HG03108 (cell line): ENCODE data around the gene GRK6.

ENCODE experiments used
- ATAC-seq: cut with Tn5 transposase; IDR thresholded peaks from one replicate; pipeline ENCODE4 v1.9.1; 2021; ENCODE audit warnings: moderate library complexity; ENCODE audit not compliant: unreplicated experiment

GRK6 gene

GRCh38 chr5:177426566-177427210, at the start of gene GRK6:
Gene GRK6 (plus strand): TSS chr5:177426676. CDS start chr5:177426846, 170 bp downstream.
- ATAC-seq = peak; percentile 3

- no peak for ATAC-seq
Measured at GRCh38 chr5:177377851-177378776, 48.4 kb upstream of the GRK6 start.

GRCh38 chr5:177378884-177379883, 47.3 kb upstream of the GRK6 start:
- peak; percentile 58 for ATAC-seq

- no peak for ATAC-seq
Measured at GRCh38 chr5:177380805-177381126, 45.7 kb upstream of the GRK6 start.

- no peak for ATAC-seq
Measured at GRCh38 chr5:177382423-177383029, 44.0 kb upstream of the GRK6 start.

GRCh38 chr5:177383181-177383580, 43.3 kb upstream of the GRK6 start:
- ATAC-seq = no peak

- ATAC-seq = no peak
Measured at GRCh38 chr5:177384134-177384533, 42.3 kb upstream of the GRK6 start, which contains the start of gene SLC34A1. Gene SLC34A1 (plus strand): TSS chr5:177384434. CDS start chr5:177385742, 1,308 bp downstream.

GRCh38 chr5:177385720-177386119, 40.8 kb upstream of the GRK6 start:
- ATAC-seq = no peak

- no peak for ATAC-seq
Measured at GRCh38 chr5:177386542-177386941, 39.9 kb upstream of the GRK6 start.

GRCh38 chr5:177387405-177387804, 39.1 kb upstream of the GRK6 start:
- no peak for ATAC-seq

- ATAC-seq = no peak
Measured at GRCh38 chr5:177388521-177389052, 37.9 kb upstream of the GRK6 start.

- ATAC-seq = peak; percentile 55
Measured at GRCh38 chr5:177389241-177390169, 37.0 kb upstream of the GRK6 start.

- ATAC-seq = peak; percentile 55
Measured at GRCh38 chr5:177390363-177391300, 35.8 kb upstream of the GRK6 start.

- no peak for ATAC-seq
Measured at GRCh38 chr5:177392765-177393164, 33.7 kb upstream of the GRK6 start.

- no peak for ATAC-seq
Measured at GRCh38 chr5:177393206-177393765, 33.2 kb upstream of the GRK6 start.

- ATAC-seq = no peak
Measured at GRCh38 chr5:177393990-177394389, 32.5 kb upstream of the GRK6 start.

GRCh38 chr5:177396078-177396477, 30.4 kb upstream of the GRK6 start:
- no peak for ATAC-seq

GRCh38 chr5:177396807-177397206, 29.7 kb upstream of the GRK6 start:
- ATAC-seq = no peak
